Liver (tissue), 3 donors: Measurements from ENCODE around the gene ST8SIA1.

Experiments
- EGR1 ChIP-seq, 2 donors: IDR thresholded peaks; 2 replicates each; pipeline ENCODE4 v1.6.1; 2016 to 2018; ENCODE audit warnings: antibody characterized with exemption in 2 of 2, low read depth in 2 of 2
- FOXA1 ChIP-seq: IDR thresholded peaks from 2 replicates; pipeline ENCODE4 v1.6.1; 2016; ENCODE audit warnings: antibody characterized with exemption
- JUND ChIP-seq, 2 donors: IDR thresholded peaks; 2 replicates each; pipeline ENCODE4 v1.6.1; 2016; ENCODE audit warnings: antibody characterized with exemption in 2 of 2
- RAD21 ChIP-seq, 2 donors: IDR thresholded peaks; 2 replicates each; pipeline ENCODE4 v1.6.1; 2016; ENCODE audit warnings: antibody characterized with exemption in 2 of 2, mild to moderate bottlenecking in 2 of 2
- TF ChIP-seq, protein P1 (sequence below): IDR thresholded peaks from 2 replicates; pipeline ENCODE4 v1.6.1; 2016; ENCODE audit warnings: antibody characterized with exemption
- TF ChIP-seq, protein P2 (sequence below): fragments of 150-350 bp; IDR thresholded peaks from 2 replicates; pipeline ENCODE4 v1.5.1; 2017; ENCODE audit warnings: improper control_type of control experiment, low read depth, low read length; ENCODE audit not compliant: missing input control
- donor health status: healthy.
- donor health status: healthy.

GRCh38 chr12:22160396-22161003 lies 174.0 kb downstream of the ST8SIA1 start:
- TF ChIP-seq, protein P1, sequence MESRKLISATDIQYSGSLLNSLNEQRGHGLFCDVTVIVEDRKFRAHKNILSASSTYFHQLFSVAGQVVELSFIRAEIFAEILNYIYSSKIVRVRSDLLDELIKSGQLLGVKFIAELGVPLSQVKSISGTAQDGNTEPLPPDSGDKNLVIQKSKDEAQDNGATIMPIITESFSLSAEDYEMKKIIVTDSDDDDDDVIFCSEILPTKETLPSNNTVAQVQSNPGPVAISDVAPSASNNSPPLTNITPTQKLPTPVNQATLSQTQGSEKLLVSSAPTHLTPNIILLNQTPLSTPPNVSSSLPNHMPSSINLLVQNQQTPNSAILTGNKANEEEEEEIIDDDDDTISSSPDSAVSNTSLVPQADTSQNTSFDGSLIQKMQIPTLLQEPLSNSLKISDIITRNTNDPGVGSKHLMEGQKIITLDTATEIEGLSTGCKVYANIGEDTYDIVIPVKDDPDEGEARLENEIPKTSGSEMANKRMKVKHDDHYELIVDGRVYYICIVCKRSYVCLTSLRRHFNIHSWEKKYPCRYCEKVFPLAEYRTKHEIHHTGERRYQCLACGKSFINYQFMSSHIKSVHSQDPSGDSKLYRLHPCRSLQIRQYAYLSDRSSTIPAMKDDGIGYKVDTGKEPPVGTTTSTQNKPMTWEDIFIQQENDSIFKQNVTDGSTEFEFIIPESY = no peak
- TF ChIP-seq RAD21 (IDR thresholded peaks at IDR 0.05) (no peak), FOXA1 (no peak), JUND (IDR thresholded peaks at IDR 0.05) (no peak), EGR1 (IDR thresholded peaks at IDR 0.05; ENCODE audit: low read depth in 2 of 2) (no peak)
- TF ChIP-seq, protein P2, sequence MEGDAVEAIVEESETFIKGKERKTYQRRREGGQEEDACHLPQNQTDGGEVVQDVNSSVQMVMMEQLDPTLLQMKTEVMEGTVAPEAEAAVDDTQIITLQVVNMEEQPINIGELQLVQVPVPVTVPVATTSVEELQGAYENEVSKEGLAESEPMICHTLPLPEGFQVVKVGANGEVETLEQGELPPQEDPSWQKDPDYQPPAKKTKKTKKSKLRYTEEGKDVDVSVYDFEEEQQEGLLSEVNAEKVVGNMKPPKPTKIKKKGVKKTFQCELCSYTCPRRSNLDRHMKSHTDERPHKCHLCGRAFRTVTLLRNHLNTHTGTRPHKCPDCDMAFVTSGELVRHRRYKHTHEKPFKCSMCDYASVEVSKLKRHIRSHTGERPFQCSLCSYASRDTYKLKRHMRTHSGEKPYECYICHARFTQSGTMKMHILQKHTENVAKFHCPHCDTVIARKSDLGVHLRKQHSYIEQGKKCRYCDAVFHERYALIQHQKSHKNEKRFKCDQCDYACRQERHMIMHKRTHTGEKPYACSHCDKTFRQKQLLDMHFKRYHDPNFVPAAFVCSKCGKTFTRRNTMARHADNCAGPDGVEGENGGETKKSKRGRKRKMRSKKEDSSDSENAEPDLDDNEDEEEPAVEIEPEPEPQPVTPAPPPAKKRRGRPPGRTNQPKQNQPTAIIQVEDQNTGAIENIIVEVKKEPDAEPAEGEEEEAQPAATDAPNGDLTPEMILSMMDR = no peak
